Measurements from ENCODE around the gene LYRM2. TPM values are rescaled to one million over a fixed set of nuclear protein-coding genes. Genes with fewer than 3 reads are reported as not detected.

Gene LYRM2
- total RNA-seq, 1 experiment from 2014 or later = 10.5 TPM

GRCh38 chr6:89597372-89597771 is 41.2 kb downstream of the LYRM2 start:
- no peak overlapping the region for H3K27ac ChIP-seq (ENCODE audit: low read length)
- CTCF ChIA-PET = no interaction called here
- no peaks in the 10 kb centered on the region for H3K9me3 ChIP-seq (ENCODE audit: low read length)
- no peaks in the 10 kb centered on the region for H4K20me1 ChIP-seq (ENCODE audit: low read length)
- no peaks in the 10 kb centered on the region for H3F3A ChIP-seq (ENCODE audit: low read length, unreplicated experiment)
- DNase-seq (no peak), ATAC-seq (no peak)
- H3K4me3 ChIP-seq (ENCODE audit: low read length) = no peak overlapping the region
- H3K4me2 ChIP-seq (ENCODE audit: low read length) = no peak overlapping the region
- no peaks in the 10 kb centered on the region for H3K79me2 ChIP-seq (ENCODE audit: low read length)
- H2AFZ ChIP-seq (ENCODE audit: low read length) = no peak overlapping the region
- no peak overlapping the region for H3K9ac ChIP-seq (ENCODE audit: low read length)
- BruUV-seq (replicated peaks) = no TSS peak
- H3K9me2 ChIP-seq (replicated peaks; ENCODE audit: low read length) = no peaks in the 10 kb centered on the region
- intact Hi-C loops (cut with micrococcal nuclease) = loop anchor here (5.0 kb wide), 2 partner anchors 165 to 225 kb away; partner anchors contain the start of gene ANKRD6
- H3K27me3 ChIP-seq (ENCODE audit: low read length) = no peaks in the 10 kb centered on the region
- TF ChIP-seq, protein P1, sequence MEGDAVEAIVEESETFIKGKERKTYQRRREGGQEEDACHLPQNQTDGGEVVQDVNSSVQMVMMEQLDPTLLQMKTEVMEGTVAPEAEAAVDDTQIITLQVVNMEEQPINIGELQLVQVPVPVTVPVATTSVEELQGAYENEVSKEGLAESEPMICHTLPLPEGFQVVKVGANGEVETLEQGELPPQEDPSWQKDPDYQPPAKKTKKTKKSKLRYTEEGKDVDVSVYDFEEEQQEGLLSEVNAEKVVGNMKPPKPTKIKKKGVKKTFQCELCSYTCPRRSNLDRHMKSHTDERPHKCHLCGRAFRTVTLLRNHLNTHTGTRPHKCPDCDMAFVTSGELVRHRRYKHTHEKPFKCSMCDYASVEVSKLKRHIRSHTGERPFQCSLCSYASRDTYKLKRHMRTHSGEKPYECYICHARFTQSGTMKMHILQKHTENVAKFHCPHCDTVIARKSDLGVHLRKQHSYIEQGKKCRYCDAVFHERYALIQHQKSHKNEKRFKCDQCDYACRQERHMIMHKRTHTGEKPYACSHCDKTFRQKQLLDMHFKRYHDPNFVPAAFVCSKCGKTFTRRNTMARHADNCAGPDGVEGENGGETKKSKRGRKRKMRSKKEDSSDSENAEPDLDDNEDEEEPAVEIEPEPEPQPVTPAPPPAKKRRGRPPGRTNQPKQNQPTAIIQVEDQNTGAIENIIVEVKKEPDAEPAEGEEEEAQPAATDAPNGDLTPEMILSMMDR (conservative IDR thresholded peaks at IDR 0.05; ENCODE audit: low read depth, low read length) = no peak
- no peak for TF ChIP-seq EZH2phosphoT487 (IDR thresholded peaks at IDR 0.05; ENCODE audit: borderline replicate concordance, low read length)
- no peak for TF ChIP-seq EZH2 (IDR thresholded peaks at IDR 0.05; ENCODE audit: low read length, unreplicated experiment)
- POLR2A ChIA-PET (ENCODE audit: unreplicated experiment) = no interaction called here
- H3K4me1 ChIP-seq (ENCODE audit: insufficient read depth, low read length) = no peaks in the 10 kb centered on the region
- H3K36me3 ChIP-seq (ENCODE audit: low read depth, low read length) = no peaks in the 10 kb centered on the region

DNA sequence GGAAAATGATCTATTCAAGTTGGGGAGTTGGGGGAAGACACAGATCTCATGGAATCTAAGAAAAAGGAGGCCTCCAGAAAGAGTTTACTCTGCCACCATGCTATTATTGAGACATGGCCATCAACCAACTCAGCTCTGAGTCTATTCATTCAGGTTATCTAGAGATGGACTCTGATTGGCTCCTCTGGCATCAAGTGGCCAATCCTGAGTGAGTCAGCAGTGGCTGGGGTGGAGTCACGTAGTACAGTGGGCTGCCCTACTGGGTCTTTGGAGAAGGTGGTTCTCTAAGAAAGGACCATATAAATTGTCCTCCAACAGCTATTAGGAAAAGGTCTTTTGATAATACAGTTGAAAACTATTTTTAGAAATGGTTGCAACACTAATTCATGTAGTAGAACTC is 42.1 kb downstream of the LYRM2 start:
- no peaks in the 10 kb centered on the region for H4K20me1 ChIP-seq (ENCODE audit: low read length)
- intact Hi-C loops (cut with micrococcal nuclease) = loop anchor here (5.0 kb wide), 2 partner anchors 164 to 224 kb away; partner anchors contain the start of gene ANKRD6
- peak; percentile 12 for DNase-seq
- BruUV-seq (replicated peaks) = no TSS peak
- H3K79me2 ChIP-seq (ENCODE audit: low read length) = no peaks in the 10 kb centered on the region
- H3K27ac ChIP-seq (ENCODE audit: low read length) = no peak overlapping the region
- H3K36me3 ChIP-seq (ENCODE audit: low read depth, low read length) = no peaks in the 10 kb centered on the region
- no peak overlapping the region for H3K9ac ChIP-seq (ENCODE audit: low read length)
- H3K9me3 ChIP-seq (ENCODE audit: low read length) = no peaks in the 10 kb centered on the region
- no peak overlapping the region for H3K4me2 ChIP-seq (ENCODE audit: low read length)
- ChIA-PET CTCF (no interaction called here), POLR2A (ENCODE audit: unreplicated experiment) (no interaction called here)
- H3K4me3 ChIP-seq (ENCODE audit: low read length) = no peak overlapping the region
- no peaks in the 10 kb centered on the region for H3F3A ChIP-seq (ENCODE audit: low read length, unreplicated experiment)
- TF ChIP-seq EZH2phosphoT487 (IDR thresholded peaks at IDR 0.05; ENCODE audit: borderline replicate concordance, low read length) (no peak), EZH2 (IDR thresholded peaks at IDR 0.05; ENCODE audit: low read length, unreplicated experiment) (no peak)
- TF ChIP-seq, protein P1 (conservative IDR thresholded peaks at IDR 0.05; ENCODE audit: low read depth, low read length) = no peak
- no peak for ATAC-seq
- no peak overlapping the region for H2AFZ ChIP-seq (ENCODE audit: low read length)
- H3K4me1 ChIP-seq (ENCODE audit: insufficient read depth, low read length) = no peaks in the 10 kb centered on the region
- no peaks in the 10 kb centered on the region for H3K9me2 ChIP-seq (replicated peaks; ENCODE audit: low read length)
- no peaks in the 10 kb centered on the region for H3K27me3 ChIP-seq (ENCODE audit: low read length)

GRCh38 chr6:89596056-89596455 is 42.5 kb downstream of the LYRM2 start:
- TF ChIP-seq, protein P1 (conservative IDR thresholded peaks at IDR 0.05; ENCODE audit: low read depth, low read length) = no peak
- TF ChIP-seq EZH2phosphoT487 (IDR thresholded peaks at IDR 0.05; ENCODE audit: borderline replicate concordance, low read length) (no peak), EZH2 (IDR thresholded peaks at IDR 0.05; ENCODE audit: low read length, unreplicated experiment) (no peak)
- Histone ChIP-seq H3K4me3 (ENCODE audit: low read length) (no peak overlapping the region), H3K4me1 (ENCODE audit: insufficient read depth, low read length) (no peaks in the 10 kb centered on the region), H3K79me2 (ENCODE audit: low read length) (no peaks in the 10 kb centered on the region), H3K27ac (ENCODE audit: low read length) (no peak overlapping the region), H3K9me3 (ENCODE audit: low read length) (no peaks in the 10 kb centered on the region), H3K9ac (ENCODE audit: low read length) (no peak overlapping the region), H3K27me3 (ENCODE audit: low read length) (no peaks in the 10 kb centered on the region), H3K9me2 (replicated peaks; ENCODE audit: low read length) (no peaks in the 10 kb centered on the region), H3K36me3 (ENCODE audit: low read depth, low read length) (no peaks in the 10 kb centered on the region), H4K20me1 (ENCODE audit: low read length) (no peaks in the 10 kb centered on the region), H3K4me2 (ENCODE audit: low read length) (no peak overlapping the region), H3F3A (ENCODE audit: low read length, unreplicated experiment) (no peaks in the 10 kb centered on the region), H2AFZ (ENCODE audit: low read length) (no peak overlapping the region)
- POLR2A ChIA-PET (ENCODE audit: unreplicated experiment) = no interaction called here
- intact Hi-C loops (cut with micrococcal nuclease) = loop anchor here (5.0 kb wide), 2 partner anchors 164 to 224 kb away; partner anchors contain the start of gene ANKRD6
- DNase-seq (no peak), ATAC-seq (no peak)
- CTCF ChIA-PET = no interaction called here
- BruUV-seq (replicated peaks) = no TSS peak

All from PC-3 (cell line).